B cell (primary cell): Measurements from ENCODE around the gene PLEKHH1.
A peak's percentile ranks its signal among the peaks of the same experiment; 100 is the strongest.

Experiments
- EZH2 ChIP-seq: IDR thresholded peaks from 2 replicates; pipeline ENCODE4 v1.6.1; 2012; ENCODE audit warnings: borderline replicate concordance, low read depth, mild to moderate bottlenecking, moderate library complexity, low read length; ENCODE audit not compliant: insufficient read depth, poor library complexity, severe bottlenecking
- TF ChIP-seq, protein P1 (sequence below): fragments of 200-600 bp; IDR thresholded peaks from one replicate; pipeline ENCODE4 v1.8.0; 2022; ENCODE audit warnings: antibody characterized with exemption, mild to moderate bottlenecking

GRCh38 chr14:67618617-67619063 is 85.5 kb downstream of the PLEKHH1 start:
- TF ChIP-seq, protein P1, sequence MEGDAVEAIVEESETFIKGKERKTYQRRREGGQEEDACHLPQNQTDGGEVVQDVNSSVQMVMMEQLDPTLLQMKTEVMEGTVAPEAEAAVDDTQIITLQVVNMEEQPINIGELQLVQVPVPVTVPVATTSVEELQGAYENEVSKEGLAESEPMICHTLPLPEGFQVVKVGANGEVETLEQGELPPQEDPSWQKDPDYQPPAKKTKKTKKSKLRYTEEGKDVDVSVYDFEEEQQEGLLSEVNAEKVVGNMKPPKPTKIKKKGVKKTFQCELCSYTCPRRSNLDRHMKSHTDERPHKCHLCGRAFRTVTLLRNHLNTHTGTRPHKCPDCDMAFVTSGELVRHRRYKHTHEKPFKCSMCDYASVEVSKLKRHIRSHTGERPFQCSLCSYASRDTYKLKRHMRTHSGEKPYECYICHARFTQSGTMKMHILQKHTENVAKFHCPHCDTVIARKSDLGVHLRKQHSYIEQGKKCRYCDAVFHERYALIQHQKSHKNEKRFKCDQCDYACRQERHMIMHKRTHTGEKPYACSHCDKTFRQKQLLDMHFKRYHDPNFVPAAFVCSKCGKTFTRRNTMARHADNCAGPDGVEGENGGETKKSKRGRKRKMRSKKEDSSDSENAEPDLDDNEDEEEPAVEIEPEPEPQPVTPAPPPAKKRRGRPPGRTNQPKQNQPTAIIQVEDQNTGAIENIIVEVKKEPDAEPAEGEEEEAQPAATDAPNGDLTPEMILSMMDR = peak; percentile 78
- TF ChIP-seq EZH2 = no peak
